Lung (tissue), 12 donors: Measurements from ENCODE around the gene ATP11B. TPM values are rescaled to one million over a fixed set of nuclear protein-coding genes. Genes with fewer than 3 reads are reported as not detected.

Source experiments
- ATAC-seq: fragments of 200-7000 bp; cut with Tn5 transposase; one replicate; pipeline ENCODE4 v1.9.1; 2020; ENCODE audit warnings: moderate number of reproducible peaks; ENCODE audit not compliant: insufficient read depth, low FRiP score
- DNase-seq, 3 donors: peaks; one replicate each; pipeline ENCODE4 v3.0.0-alpha.2; 2013 to 2017
- H3K27ac ChIP-seq, 2 donors: one replicate each; pipeline ENCODE4 v1.5.1; 2013; ENCODE audit warnings: mild to moderate bottlenecking in 2 of 2, moderate library complexity in 2 of 2, control low read depth in 1 of 2, inconsistent platforms in 1 of 2, low read depth in 1 of 2, low read length in 1 of 2
- H3K27me3 ChIP-seq, 3 donors: one replicate each; pipeline ENCODE4 v1.5.1; 2013; ENCODE audit warnings: low read length in 2 of 3; ENCODE audit not compliant: control insufficient read depth in 3 of 3, insufficient read depth in 3 of 3
- H3K36me3 ChIP-seq, 4 donors: one replicate each; pipeline ENCODE4 v1.5.1; 2013; ENCODE audit warnings: low read length in 4 of 4, mild to moderate bottlenecking in 1 of 4, moderate library complexity in 1 of 4; ENCODE audit not compliant: control insufficient read depth in 4 of 4, insufficient read depth in 4 of 4
- H3K4me1 ChIP-seq, 5 donors: one replicate each; pipeline ENCODE4 v1.5.1; 2013; ENCODE audit warnings: low read length in 5 of 5, mild to moderate bottlenecking in 2 of 5, moderate library complexity in 1 of 5; ENCODE audit not compliant: control insufficient read depth in 5 of 5, insufficient read depth in 5 of 5
- H3K4me3 ChIP-seq: one replicate; pipeline ENCODE4 v1.5.1; 2013; ENCODE audit warnings: mild to moderate bottlenecking, control low read depth, moderate library complexity
- H3K9ac ChIP-seq, 2 donors: one replicate each; pipeline ENCODE4 v1.5.1; 2013; ENCODE audit warnings: low read length in 2 of 2, control low read depth in 1 of 2; ENCODE audit not compliant: insufficient read depth in 1 of 2
- H3K9me3 ChIP-seq, 4 donors: one replicate each; pipeline ENCODE4 v1.5.1; 2013; ENCODE audit warnings: low read length in 3 of 4, mild to moderate bottlenecking in 1 of 4, moderate library complexity in 1 of 4; ENCODE audit not compliant: control insufficient read depth in 4 of 4, insufficient read depth in 3 of 4
- CTCF ChIP-seq: IDR thresholded peaks from 2 replicates; pipeline ENCODE4 v1.5.1; 2012; ENCODE audit warnings: mild to moderate bottlenecking; ENCODE audit errors: control extremely low read depth, extremely low read depth
- WGBS, 2 donors: extraction: QIAGEN DNeasy Blood & Tissue Kit; methylation state at CpG; one replicate each; pipeline ENCODE4 v1.1.7; 2013; 5-methylcytosine and 5-hydroxymethylcytosine counted together
- polyA plus RNA-seq, 2 donors: library from polyadenylated mRNA; stranded (reverse); fragments of 200-250 nt; gene quantifications; one replicate each; pipeline ENCODE4 v1.2.1, GENCODE V29; 2013
- total RNA-seq, 2 donors: library from RNA; depleted of rRNA in 1 of 2; stranded (reverse); fragments of >200 nt in 1 of 2; gene quantifications; one replicate each; pipeline ENCODE4 v1.2.1, GENCODE V29; 2014 to 2021
- donor health status: control.
- donor health status: control.
- donor health status: Bipolar disorder and iron deficiency.
- donor health status: healthy.
- donor health status: DM: yes; HTN: yes; CAD: no.

Gene ATP11B
- total and polyA plus RNA-seq, 4 donors = 8.3 to 111 (median 39.7) TPM

- no peaks in the 10 kb centered on the region for H3K9me3 ChIP-seq
Measured at GRCh38 chr3:182766099-182766498, 27.2 kb upstream of the ATP11B start.

GRCh38 chr3:182768413-182768812, 24.9 kb upstream of the ATP11B start:
- Histone ChIP-seq H3K27ac (no peak overlapping the region), H3K9me3 (no peaks in the 10 kb centered on the region), H3K4me1 (no peaks in the 10 kb centered on the region), H3K36me3 (no peaks in the 10 kb centered on the region), H3K27me3 (no peaks in the 10 kb centered on the region), H3K9ac (no peak overlapping the region), H3K4me3 (no peak overlapping the region)
- ATAC-seq (no peak), DNase-seq (no peak)
- WGBS, 2 donors = 78 to 100% methylated on average over 1 of the region's 1 CpG
- no peak for TF ChIP-seq CTCF

More at GRCh38 chr3:182766099-182766498, 27.2 kb upstream of the ATP11B start:
- H3K27me3 ChIP-seq = no peaks in the 10 kb centered on the region
- DNase-seq (no peak), ATAC-seq (no peak)
- no peak overlapping the region for H3K27ac ChIP-seq
- no peak overlapping the region for H3K4me3 ChIP-seq
- no peaks in the 10 kb centered on the region for H3K4me1 ChIP-seq
- no peak for TF ChIP-seq CTCF
- H3K36me3 ChIP-seq = no peaks in the 10 kb centered on the region
- no peak overlapping the region for H3K9ac ChIP-seq
- WGBS, 2 donors = 69 to 80% methylated on average over 2 of the region's 2 CpGs

- Histone ChIP-seq H3K4me1 (no peaks in the 10 kb centered on the region), H3K9me3 (no peaks in the 10 kb centered on the region), H3K9ac (no peak overlapping the region), H3K27ac (no peak overlapping the region), H3K36me3 (no peaks in the 10 kb centered on the region), H3K4me3 (no peak overlapping the region), H3K27me3 (no peaks in the 10 kb centered on the region)
- ATAC-seq = no peak
- WGBS, 2 donors = 70 to 81% methylated on average over 2 of the region's 2 CpGs
- DNase-seq = no peak
- no peak for TF ChIP-seq CTCF
Measured at GRCh38 chr3:182769673-182770072, 23.6 kb upstream of the ATP11B start.

- WGBS, 2 donors = 66 to 76% methylated on average over 1 of the region's 1 CpG
- no peak for ATAC-seq
- Histone ChIP-seq H3K9ac (no peak overlapping the region), H3K27me3 (no peaks in the 10 kb centered on the region), H3K9me3 (peaks cover 0 to 2% (median under 1%) of the 10 kb centered on the region in 4 donors), H3K36me3 (no peaks in the 10 kb centered on the region), H3K27ac (no peak overlapping the region), H3K4me3 (no peak overlapping the region), H3K4me1 (peaks cover 0 to 3% (median 0%) of the 10 kb centered on the region in 5 donors)
- TF ChIP-seq CTCF = no peak
- no peak for DNase-seq
Measured at GRCh38 chr3:182782149-182782548, 11.2 kb upstream of the ATP11B start.
